ENCODE results near the gene GALNT18. TPM values are rescaled to one million over a fixed set of nuclear protein-coding genes. Genes with fewer than 3 reads are reported as not detected.

The GALNT18 gene
- total RNA-seq, 3 donors from 2014 or later: 14.7 to 25.9 (median 16.4) TPM

GRCh38 chr11:11458001-11458400 is 163.8 kb downstream of the GALNT18 start:
- no peaks in the 10 kb centered on the region for H3K9me3 ChIP-seq
- intact Hi-C loops (cut with DNase I; ENCODE audit: low total_unique reads): no loop called here
- H3K4me3 ChIP-seq: no peak overlapping the region
- TF ChIP-seq POLR2AphosphoS5 (IDR thresholded peaks at IDR 0.05) (no peak), CTCF (IDR thresholded peaks at IDR 0.05) (no peak), POLR2A (IDR thresholded peaks at IDR 0.05) (no peak)
- H3K4me1 ChIP-seq: no peaks in the 10 kb centered on the region
- H3K27ac ChIP-seq: no peak overlapping the region
- no peaks in the 10 kb centered on the region for H3K36me3 ChIP-seq
- H3K27me3 ChIP-seq: no peaks in the 10 kb centered on the region
- DNase-seq (ENCODE audit: low spot score in 2 of 2): no peak

- Histone ChIP-seq H3K27me3 (no peaks in the 10 kb centered on the region), H3K27ac (no peak overlapping the region), H3K9me3 (no peaks in the 10 kb centered on the region), H3K4me3 (no peak overlapping the region), H3K36me3 (no peaks in the 10 kb centered on the region), H3K4me1 (no peaks in the 10 kb centered on the region)
- intact Hi-C loops (cut with DNase I; ENCODE audit: low total_unique reads): no loop called here
- TF ChIP-seq POLR2AphosphoS5 (IDR thresholded peaks at IDR 0.05): no peak
- TF ChIP-seq POLR2A (IDR thresholded peaks at IDR 0.05): no peak
- TF ChIP-seq CTCF (IDR thresholded peaks at IDR 0.05): no peak
- DNase-seq (ENCODE audit: low spot score in 2 of 2): no peak
Measured at GRCh38 chr11:11456866-11457265, 164.9 kb downstream of the GALNT18 start.

- intact Hi-C loops (cut with DNase I; ENCODE audit: low total_unique reads): no loop called here
Measured at GRCh38 chr11:11454671-11455223, 167.1 kb downstream of the GALNT18 start.

GRCh38 chr11:11451501-11452005 is 170.3 kb downstream of the GALNT18 start:
- no peak overlapping the region for H3K4me3 ChIP-seq
- intact Hi-C loops (cut with DNase I; ENCODE audit: low total_unique reads): no loop called here
- no peak for DNase-seq (ENCODE audit: low spot score in 2 of 2)
- H3K27me3 ChIP-seq: no peaks in the 10 kb centered on the region
- no peaks in the 10 kb centered on the region for H3K9me3 ChIP-seq
- H3K4me1 ChIP-seq: no peaks in the 10 kb centered on the region
- no peak overlapping the region for H3K27ac ChIP-seq
- TF ChIP-seq POLR2AphosphoS5 (IDR thresholded peaks at IDR 0.05) (no peak), CTCF (IDR thresholded peaks at IDR 0.05) (no peak), POLR2A (IDR thresholded peaks at IDR 0.05) (no peak)
- H3K36me3 ChIP-seq: no peaks in the 10 kb centered on the region

More at GRCh38 chr11:11454671-11455223, 167.1 kb downstream of the GALNT18 start:
- TF ChIP-seq POLR2A (IDR thresholded peaks at IDR 0.05) (no peak), POLR2AphosphoS5 (IDR thresholded peaks at IDR 0.05) (no peak), CTCF (IDR thresholded peaks at IDR 0.05) (no peak)
- no peak overlapping the region for H3K27ac ChIP-seq
- H3K27me3 ChIP-seq: no peaks in the 10 kb centered on the region
- no peaks in the 10 kb centered on the region for H3K4me1 ChIP-seq
- no peak for DNase-seq (ENCODE audit: low spot score in 2 of 2)
- no peaks in the 10 kb centered on the region for H3K9me3 ChIP-seq
- H3K4me3 ChIP-seq: no peak overlapping the region
- no peaks in the 10 kb centered on the region for H3K36me3 ChIP-seq

- Histone ChIP-seq H3K36me3 (no peaks in the 10 kb centered on the region), H3K4me3 (no peak overlapping the region), H3K27ac (no peak overlapping the region), H3K9me3 (no peaks in the 10 kb centered on the region), H3K4me1 (no peaks in the 10 kb centered on the region), H3K27me3 (no peaks in the 10 kb centered on the region)
- no peak for TF ChIP-seq CTCF (IDR thresholded peaks at IDR 0.05)
- intact Hi-C loops (cut with DNase I; ENCODE audit: low total_unique reads): no loop called here
- no peak for DNase-seq (ENCODE audit: low spot score in 2 of 2)
Measured at GRCh38 chr11:11450744-11451362, 171.0 kb downstream of the GALNT18 start.

Measured in breast epithelium (tissue), 4 donors.